HG03520 (cell line): Measurements from ENCODE around the gene HIRIP3.
"Not testable (repeated sequence)": the region's sequence is repeated elsewhere in the genome, so short reads cannot be mapped to it uniquely, and the experiment has no call there.

Source experiments
- ATAC-seq: cut with Tn5 transposase; IDR thresholded peaks from one replicate; pipeline ENCODE4 v1.9.1; 2021; ENCODE audit warnings: mild to moderate bottlenecking, moderate library complexity; ENCODE audit not compliant: unreplicated experiment

Gene HIRIP3, protein sequence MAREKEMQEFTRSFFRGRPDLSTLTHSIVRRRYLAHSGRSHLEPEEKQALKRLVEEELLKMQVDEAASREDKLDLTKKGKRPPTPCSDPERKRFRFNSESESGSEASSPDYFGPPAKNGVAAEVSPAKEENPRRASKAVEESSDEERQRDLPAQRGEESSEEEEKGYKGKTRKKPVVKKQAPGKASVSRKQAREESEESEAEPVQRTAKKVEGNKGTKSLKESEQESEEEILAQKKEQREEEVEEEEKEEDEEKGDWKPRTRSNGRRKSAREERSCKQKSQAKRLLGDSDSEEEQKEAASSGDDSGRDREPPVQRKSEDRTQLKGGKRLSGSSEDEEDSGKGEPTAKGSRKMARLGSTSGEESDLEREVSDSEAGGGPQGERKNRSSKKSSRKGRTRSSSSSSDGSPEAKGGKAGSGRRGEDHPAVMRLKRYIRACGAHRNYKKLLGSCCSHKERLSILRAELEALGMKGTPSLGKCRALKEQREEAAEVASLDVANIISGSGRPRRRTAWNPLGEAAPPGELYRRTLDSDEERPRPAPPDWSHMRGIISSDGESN

DNA sequence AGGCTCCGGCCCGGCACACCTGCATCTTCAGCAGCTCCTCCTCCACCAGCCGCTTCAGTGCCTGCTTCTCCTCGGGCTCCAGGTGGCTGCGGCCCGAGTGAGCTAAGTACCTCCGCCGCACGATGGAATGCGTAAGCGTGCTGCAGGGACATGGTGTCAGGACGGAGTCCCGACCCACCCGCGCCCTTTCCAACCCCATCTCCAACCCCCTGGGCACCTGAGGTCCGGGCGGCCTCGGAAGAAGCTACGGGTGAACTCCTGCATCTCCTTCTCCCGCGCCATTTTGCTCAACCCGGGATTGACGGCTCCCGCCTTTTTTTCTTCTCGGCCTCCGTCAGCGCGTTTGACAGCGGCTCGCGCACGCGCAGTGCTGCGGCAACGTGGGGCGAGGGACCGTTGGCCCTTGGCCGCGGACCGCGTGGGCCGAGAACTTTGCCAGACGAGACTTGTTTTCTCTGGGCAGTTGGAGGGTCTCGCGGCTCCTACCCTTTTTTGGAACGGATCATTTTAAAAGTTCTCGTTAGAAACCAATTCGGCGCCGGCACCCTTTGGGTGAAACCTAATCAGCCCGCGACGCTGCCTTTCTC, at the start of gene HIRIP3:
HIRIP3 (minus strand) TSS at position 294 of the 587 bp plus-strand sequence; CDS start at position 282, 12 bp downstream.
- peak; percentile 38 for ATAC-seq

DNA sequence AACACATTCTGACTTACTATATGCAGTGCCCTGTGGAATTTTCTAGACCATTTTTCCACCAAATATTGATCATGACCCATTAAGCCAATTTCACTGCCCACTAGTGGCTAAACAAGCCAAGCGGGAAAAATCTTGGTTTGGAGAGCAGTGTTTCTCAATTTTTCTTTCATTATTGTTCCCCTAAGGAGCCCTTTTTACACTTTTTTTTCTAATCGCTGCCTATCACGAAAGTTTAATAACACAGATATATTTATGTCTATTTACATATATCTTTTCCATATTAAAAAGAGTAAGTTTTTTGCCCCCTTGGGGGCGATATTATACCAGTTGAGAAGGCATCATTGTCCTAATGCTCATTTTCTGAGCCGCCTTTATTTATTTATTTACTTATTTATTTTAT, 46.4 kb upstream of the HIRIP3 start:
- ATAC-seq = no peak

DNA sequence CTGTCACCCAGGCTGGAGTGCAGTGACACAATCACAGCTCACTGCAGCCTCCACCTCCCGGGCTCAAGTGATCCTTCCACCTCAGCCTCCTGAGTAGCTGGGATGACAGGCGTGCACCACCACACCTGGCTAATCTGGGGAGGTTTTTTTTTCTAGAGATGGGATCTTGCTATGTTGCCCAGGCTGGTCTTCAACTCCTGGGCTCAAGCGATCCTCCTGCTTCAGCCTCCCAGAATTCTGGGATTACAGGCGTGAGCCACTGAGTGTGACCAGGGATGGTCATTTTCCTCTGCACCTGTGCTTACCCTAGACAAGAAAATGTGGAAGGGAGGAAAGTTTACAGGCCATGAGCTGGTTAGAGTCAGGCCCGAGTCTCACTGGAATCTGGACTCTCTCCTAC, 45.3 kb upstream of the HIRIP3 start:
- not testable (repeated sequence) for ATAC-seq

DNA sequence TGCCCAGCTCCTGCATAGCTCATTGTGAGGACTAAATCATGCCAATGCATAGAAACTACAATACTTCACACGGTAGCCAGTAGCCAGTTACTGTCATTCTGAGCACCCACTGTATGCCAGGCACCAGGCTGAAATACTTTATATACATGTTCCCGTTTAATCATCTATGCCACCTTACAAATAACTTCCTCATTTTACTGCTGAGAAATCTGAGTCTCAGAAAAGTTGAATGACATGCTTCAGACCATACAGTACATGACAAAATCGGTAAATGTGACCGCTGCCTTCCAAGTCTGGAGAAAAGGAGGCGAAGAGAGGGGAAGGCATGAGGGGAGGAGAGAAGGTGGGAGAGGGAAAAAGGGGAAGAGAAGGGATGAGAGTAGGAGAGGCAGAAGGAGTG, 44.8 kb upstream of the HIRIP3 start:
- no peak for ATAC-seq

DNA sequence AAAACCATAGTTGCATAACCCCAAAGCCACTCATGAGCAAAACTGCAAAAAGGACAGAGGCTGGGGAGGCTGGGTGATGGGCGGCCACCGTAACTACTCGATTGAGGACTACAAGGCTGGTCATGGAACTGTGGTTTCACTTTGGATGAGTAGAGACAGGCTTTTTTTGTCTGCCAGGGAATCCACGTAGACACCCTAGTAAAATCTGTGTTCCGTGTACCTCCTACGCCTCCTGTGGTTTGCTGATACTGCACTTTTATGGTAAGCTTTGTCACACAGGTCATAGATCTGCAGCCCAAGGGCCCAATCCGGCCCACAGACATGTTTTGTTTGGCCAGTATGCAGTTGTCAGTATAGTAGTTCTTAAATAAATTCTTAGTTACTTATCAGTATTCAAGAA, 37.9 kb upstream of the HIRIP3 start:
- no peak for ATAC-seq

DNA sequence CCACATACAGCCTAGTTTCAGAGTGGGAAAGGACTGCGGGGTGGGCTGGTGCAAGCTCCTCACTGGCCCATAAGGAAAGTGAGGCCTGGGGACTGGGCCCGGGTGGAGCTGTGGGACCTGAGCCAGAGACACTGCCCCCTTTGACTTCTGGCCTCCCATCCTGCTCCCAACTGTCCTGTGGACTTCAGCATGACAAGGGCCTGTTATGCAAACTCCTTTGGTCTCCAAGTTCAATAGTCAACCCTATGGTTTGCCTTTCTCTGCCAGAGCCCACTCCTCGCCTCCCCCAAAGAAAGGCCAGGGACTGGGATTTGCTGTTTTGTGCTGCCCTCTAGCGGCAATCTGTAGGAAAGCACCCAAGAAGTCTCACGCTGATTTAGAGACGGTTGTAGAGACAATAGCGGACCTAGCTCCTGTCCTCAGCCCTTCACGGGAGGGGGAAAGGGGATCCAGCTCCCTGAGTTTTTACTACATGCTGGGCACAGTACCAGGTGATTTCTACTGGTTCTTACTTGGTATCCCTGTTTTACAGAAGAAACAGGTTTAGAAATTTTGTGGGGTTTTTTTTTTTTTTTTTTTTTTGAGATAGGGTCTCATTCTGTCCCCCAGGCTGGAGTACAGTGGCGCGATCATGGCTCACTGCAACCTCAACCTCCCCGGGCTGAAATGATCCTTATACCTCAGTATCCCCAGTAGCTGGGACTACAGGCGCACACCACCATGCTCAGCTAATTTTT, 36.8 kb upstream of the HIRIP3 start:
- no peak for ATAC-seq

DNA sequence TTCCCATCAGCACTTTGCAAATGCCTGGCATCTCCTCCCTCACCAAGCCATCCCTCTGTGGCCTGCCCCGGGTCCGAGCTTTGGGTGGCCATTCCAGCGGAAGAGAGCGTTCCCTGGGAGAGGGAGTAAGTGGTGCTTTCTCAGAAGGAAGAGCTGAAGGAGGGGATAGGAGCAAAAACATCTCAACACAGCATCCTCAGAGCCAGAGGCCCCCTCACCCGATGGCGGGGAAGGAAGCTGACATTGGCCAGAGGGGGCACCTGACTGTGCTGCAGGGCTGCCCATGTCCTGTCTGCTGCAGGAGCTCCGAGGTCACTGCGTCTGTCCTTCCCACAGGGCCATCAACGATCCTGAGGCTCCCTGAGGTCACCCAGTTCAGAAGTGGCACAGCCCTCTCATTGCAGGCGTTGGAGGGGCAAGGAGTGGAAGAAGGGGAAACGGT, 36.1 kb upstream of the HIRIP3 start:
- no peak for ATAC-seq

DNA sequence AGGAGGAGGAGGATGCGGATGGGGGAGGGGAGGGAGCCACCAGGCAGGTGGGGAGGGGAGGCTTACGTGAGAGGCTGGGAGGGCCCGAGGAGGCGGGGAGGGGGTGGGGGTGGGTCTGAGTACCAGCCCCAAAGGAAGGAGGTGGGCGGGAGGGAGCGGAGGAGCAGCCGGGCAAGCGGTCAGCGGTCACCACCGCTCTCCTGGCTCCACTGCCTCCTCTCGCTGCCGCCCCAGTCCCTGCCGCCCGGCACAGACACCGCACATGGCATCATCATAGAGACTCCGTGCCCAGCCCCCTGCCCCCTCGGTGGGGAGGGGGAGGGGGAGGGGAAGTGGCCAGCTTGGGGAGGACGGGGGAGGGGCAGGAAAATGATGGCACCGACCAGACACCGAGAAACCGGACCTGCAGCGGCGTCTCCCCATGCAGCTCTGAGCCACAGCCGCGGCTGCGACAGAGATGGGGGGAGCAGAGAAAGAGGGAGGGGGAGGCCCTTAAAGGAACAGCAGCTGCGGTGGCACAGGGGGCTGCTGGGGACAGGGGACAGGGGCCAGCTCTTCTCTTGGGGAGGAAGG, 35.5 kb upstream of the HIRIP3 start, which contains the start of gene TLCD3B:
TLCD3B (minus strand) TSS at position 431 of the 573 bp plus-strand sequence. CDS start 744 bp downstream, outside the sequence.
- ATAC-seq = no peak

DNA sequence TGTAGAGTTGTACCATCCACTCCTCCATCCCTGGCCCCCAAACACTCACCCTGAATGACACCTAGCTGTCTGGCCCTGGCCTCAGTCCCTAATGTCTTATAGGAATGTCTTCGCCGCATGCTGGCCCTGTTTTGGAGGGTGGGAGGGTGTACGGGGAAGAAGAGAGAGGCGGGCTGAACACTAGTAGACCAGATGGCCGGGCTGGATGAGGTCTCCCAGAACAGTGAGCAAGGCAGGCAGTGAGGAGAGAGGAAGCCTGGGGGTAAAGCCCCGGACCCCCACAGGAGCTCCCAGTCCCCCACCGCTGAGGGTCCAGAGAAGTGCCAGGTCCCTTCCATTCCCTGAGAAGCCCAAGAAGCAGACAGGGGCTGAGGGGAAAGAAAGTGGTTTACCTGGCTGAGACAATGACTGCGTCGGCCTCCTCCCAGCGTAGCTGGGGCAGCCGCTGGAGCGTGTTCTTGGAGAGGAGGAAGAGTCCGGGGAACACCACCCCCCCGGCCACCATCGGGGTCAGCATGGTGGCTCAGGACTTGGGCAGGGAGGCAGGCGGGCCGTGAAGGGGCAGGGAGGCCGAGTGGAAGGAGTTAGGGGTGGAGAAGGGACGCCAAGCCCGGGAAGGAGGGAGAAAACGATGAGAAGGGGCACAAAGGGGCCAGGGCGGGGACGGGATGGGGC, 34.7 kb upstream of the HIRIP3 start:
- no peak for ATAC-seq

DNA sequence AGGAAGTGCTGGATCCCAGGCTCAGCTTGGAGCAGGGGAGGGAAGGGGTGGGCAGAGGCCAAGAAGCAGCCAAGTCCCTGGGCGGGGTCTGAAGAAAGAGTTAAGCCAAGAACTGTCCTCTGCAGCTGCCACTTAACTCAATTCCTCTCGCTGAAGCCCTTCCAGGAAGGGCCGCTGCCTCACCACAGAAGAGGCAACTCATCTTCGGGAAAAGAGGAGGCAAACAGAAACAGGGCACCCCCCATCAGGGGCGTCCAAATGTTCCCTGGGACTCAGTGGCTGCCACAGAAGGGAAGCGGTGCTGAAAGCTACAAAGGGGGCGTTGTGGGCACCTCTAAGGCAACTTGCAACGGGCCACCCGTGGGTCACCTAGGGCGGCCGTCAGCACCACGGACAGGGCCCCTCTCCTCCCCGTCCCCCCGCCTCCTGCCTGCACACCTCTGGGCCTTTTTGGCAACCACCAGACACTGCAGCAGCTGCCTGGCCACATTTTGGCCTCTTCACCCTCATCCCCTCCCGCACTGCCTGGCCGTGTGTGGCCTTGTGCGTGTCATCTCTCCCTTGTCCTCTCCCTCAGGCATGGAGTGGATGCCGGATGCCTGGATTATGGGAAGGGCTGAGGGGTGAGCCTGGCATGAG, 33.1 kb upstream of the HIRIP3 start:
- no peak for ATAC-seq

DNA sequence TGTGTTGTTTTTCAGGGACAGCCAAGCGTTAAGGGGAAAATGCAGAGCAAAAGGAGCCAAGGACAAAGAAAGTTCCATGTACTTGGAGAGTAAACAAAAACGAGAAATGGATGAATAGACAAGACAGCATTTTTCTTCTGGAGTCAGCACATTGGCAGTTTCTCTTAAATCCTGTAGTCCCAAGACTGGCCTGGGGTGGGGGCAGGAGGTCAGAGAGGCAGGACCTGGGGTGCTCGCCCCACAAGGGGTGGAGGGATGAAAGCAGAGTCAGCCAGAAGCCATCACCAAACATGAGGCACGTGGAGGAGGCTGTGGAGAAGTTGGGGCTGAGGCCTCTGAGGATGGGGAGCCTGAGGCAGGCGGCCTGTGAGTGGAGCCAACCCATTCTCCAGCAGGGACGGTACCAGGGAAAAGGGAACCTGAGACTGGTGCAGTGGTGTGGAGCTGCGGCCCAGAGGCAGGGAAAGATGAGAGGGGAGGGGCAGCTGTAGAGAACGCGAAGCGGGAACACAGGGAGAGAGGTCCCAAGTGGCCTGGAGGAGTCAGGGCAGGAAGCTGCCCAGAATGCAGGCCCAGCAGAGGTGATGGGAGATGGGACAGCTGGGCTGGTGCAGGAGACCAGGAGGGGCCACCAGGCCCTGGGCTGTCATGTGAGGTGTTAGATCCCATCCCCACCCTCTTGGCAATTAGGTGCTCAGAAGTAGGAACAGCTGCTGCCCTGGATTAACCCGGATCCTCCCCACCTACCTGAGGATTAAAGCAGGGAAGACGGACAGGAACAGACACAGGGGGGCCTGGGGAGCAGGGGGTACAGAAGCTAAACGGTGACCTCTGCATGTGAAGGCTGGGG, 32.4 kb upstream of the HIRIP3 start:
- ATAC-seq = no peak

DNA sequence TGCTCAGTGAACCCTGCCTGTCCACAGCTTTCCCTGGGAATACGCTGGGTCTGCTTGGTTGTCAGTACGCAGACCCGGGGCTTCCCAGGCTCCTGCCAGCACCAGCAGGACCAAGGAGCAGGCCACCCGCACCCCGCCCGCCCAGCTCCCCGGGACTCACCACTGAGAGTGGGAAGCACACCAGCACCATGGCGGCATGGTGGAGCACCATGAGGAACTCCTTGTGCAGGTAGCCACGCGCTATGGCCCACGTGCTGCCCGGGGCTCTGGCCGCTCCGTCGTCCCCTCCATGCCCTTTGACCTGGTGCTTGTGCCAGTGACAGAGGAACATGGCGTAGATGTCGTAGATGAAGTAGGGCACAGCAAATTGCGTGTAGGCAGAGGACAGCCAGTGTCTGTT, 31.0 kb upstream of the HIRIP3 start:
- ATAC-seq = no peak

DNA sequence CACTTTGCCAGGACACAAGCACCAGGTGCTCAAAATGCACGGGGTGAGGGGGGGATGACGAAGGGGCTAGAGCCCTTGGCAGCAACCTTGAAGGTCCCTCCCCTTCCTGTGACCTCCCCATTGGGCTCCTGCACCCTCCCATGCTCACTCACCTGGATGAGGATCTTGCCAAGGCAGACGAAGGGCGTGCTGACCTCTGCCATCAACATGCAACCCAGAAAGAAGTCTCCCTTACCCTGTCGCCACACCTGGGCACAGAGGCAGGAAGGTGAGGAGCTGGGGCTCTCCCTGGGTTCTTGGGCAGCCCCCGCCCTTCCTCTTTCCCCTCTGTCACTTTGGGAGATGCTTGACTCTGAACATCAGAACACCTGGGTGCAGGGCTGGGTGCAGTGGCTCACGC, 30.2 kb upstream of the HIRIP3 start:
- no peak for ATAC-seq

DNA sequence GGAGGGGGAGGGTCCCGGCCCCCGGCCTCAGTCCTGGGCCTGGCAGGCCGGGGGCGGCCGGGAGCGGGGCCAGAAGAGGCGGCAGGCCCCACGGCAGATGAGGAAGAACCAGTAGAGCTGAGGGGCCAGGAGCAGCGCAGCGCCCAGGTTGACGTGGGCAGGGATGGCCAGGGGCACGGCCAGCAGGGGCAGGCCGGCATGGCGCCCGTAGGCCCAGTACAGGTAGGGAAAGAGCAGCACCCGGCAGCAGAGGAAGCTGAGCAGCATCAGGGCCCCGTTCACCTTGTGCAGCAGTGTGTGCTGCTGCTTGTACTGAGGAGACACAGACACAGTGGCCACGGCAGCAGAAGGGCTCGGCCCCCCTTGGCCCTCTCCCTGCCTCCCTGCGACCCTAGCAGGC, 29.7 kb upstream of the HIRIP3 start:
- no peak for ATAC-seq

DNA sequence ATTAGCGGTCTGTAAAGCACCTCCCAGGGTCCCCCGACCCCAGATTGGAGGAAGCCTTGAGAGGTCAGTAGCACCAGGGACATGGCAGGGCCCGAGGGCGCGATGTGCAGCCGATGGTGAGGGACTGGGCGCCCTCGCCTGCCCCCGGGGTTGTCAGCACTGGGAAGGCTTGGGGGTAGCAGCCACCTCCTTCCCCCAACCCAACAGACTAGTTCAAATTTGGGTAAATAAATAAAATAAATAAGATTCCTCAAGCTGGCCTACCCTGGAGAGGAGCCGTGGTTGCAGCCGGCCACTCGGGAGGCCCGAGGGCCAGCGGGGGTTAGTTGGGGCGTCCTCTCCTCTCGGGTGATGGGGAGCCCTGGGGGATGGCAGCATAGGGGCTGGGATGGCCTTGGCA, 29.0 kb upstream of the HIRIP3 start:
- ATAC-seq = no peak

DNA sequence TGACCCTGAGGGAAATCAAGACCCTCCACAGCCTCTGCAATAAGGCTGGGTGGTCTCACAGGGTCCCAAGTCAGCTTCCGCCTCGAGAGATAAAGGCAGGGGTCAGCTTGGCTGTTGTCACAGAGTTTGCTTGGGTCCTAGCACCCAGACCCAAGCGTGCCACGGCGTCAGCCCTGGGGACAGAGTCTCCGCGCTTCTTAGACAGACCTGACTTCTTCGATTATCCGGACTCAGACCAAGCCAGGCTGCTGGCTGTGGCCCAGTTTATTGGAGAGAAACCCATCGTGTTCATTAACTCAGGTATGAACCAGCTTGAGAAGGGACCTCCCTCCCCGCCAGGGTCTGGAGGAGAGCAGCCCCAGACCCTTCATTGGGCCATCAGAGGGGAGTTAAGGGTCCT, 28.2 kb upstream of the HIRIP3 start:
- no peak for ATAC-seq

DNA sequence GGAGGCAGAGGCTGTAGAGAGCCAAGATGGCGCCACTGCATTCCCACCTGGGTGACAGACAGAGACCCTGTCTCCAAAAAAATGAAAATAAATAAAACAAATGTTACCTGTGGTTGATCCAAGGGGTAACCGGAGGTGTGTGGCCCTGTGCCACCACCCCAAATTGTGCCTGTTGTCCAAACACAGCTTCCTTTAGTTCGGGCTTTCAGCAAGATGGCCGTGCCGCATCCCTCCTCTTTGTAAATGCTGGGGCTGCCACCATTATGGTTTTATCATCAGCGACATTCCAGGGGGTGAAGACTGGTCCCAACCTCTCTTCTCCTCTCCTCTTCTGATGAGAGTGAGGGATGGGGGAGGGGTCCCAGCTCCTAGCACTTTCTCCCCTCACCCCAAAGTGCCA, 27.5 kb upstream of the HIRIP3 start, which contains the start of gene C16orf92:
C16orf92 (plus strand) TSS at position 312 of the 400 bp plus-strand sequence. CDS start 143 bp downstream, outside the sequence.
- ATAC-seq = no peak

DNA sequence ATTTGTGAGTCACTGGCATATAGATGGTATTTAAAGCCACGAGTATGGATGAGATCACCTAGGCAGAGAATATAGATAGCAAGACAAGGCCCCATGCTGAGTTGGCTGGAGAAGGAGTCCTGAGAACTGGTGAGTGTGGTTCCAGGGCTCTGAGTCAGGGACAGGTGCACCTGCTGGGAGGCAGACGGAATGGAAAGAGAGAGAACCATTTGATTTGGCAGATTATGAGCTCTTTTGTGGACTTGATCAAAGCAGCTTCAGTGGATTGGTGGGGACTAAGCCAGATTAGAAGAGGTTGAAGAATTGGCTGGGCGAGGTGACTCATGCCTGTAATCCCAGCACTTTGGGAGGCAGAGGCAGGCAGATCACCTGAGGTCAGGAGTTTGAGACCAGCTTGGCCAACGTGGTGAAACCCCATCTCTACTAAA, 23.3 kb upstream of the HIRIP3 start:
- ATAC-seq = no peak

DNA sequence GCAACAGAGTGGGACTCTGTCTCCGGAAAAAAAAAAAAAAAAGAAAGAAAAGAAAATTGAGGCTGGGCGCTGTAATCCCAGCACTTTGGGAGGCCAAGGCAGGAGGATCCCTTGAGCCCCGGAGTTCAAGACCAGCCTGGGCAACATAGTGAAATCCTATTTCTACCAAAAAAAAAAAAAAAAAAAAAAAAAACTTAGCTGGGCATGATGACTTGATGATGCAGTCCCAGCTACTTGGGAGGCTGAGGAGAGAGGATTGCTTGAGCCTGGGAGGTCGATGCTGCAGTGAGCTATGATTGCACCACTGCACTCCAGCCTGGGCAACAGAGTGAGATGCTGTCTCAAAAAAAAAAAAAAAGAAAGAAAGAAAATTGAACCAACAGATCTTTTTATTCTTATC, 22.5 kb upstream of the HIRIP3 start:
- ATAC-seq = not testable (repeated sequence)
